ENCODE measurements around the gene MGA.

The MGA gene

DNA sequence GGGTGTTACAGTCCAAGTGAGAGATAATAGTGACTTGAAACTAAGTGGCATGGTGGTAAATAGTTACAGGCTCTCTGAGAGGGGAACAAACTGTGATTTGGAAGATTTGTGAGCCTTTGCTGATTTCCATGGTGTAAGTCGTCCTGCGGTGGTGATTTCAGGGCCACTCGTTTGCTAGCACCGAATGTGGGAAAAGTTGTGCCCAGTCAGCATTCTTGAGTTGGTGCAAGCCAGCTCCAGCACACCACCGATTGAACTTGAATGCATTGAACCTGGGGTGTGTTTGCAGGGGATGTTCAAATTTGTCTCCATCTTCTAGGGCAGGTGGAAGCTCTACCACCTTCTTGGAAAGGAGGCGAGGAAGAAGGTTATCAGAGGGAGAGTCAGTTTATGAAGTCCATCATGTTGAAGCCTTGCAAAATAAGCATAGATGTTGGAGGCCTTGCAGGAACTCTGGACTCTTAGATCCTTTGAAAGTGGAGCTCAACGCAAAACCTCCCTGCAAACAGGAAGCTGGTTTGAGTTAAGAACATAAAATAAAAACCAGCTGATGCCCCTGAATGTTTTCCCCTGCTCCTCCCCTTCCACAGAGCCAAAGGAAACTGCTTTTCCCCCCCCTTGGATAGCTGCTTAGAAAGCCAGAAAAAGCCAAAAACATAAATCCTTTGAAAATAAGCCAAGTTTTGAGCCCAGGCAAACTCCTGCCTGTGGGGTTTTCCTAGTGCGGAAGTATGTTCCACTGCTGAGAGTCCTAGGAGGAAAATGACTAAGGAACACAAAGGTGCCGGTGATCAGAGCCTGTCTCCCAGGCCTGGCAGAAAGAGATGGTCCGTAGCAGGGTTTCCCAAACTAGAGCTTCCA lies 136.0 kb downstream of the MGA start:
- DNase-seq, result no peak
- H3K27me3 ChIP-seq (ENCODE audit: insufficient read depth, low read depth, severe bottlenecking), result no peaks in the 10 kb centered on the region
- H3K9me3 ChIP-seq (ENCODE audit: severe bottlenecking), result no peaks in the 10 kb centered on the region
- H3K4me3 ChIP-seq (ENCODE audit: low read depth, low read length), result no peak overlapping the region
- no peak overlapping the region for H3K27ac ChIP-seq
- no peaks in the 10 kb centered on the region for H3K36me3 ChIP-seq
- TF ChIP-seq CTCF (IDR thresholded peaks at IDR 0.05; ENCODE audit: low read depth, low read length), result no peak

DNA sequence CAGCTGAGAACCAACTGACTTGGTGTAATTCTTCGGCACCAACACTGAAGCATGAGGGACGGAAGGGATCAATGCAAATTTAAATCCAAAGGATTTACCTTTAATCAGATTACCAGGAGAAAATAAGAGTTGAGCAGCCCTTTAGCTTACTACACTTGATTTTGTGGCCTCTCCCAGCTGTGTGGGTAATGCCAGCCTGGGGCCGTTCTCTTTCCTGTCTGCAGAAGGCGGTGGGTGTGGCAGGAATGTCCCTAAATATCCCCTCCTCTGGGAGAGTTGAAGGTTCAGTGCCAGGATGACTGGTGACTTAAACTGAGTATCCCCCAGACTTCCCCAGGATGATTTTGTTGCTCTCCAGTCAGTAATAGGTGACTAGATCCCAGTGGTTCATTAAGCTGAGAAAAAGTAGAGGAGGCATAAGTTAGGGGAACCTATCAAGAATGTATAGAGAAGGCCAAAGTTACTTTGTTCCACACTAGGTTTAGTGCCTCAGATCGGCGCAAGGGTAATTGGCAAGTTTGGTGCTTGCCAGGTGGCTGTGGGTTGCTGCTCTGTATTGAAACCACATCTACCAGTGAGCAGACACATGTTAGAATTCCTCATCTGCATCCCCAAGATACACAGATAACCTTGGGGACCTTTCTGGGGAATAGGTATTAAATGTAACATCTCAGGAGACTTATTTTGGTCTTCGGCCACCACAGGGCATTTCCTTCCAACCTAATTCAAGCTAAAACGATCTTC lies 137.2 kb downstream of the MGA start:
- Histone ChIP-seq H3K27me3 (ENCODE audit: insufficient read depth, low read depth, severe bottlenecking) (no peaks in the 10 kb centered on the region), H3K27ac (no peak overlapping the region), H3K36me3 (no peaks in the 10 kb centered on the region), H3K9me3 (ENCODE audit: severe bottlenecking) (no peaks in the 10 kb centered on the region), H3K4me3 (ENCODE audit: low read depth, low read length) (no peak overlapping the region)
- DNase-seq, result peak; percentile 56
- no peak for TF ChIP-seq CTCF (IDR thresholded peaks at IDR 0.05; ENCODE audit: low read depth, low read length)

- TF ChIP-seq CTCF (IDR thresholded peaks at IDR 0.05; ENCODE audit: low read depth, low read length), result no peak
- H3K4me3 ChIP-seq (ENCODE audit: low read depth, low read length), result no peak overlapping the region
- DNase-seq, result no peak
- no peaks in the 10 kb centered on the region for H3K27me3 ChIP-seq (ENCODE audit: insufficient read depth, low read depth, severe bottlenecking)
- no peaks in the 10 kb centered on the region for H3K9me3 ChIP-seq (ENCODE audit: severe bottlenecking)
- no peak overlapping the region for H3K27ac ChIP-seq
- no peaks in the 10 kb centered on the region for H3K36me3 ChIP-seq
Measured at GRCh38 chr15:41798607-41799487, 138.6 kb downstream of the MGA start.

- H3K9me3 ChIP-seq (ENCODE audit: severe bottlenecking), result no peaks in the 10 kb centered on the region
- H3K36me3 ChIP-seq, result no peaks in the 10 kb centered on the region
- H3K27ac ChIP-seq, result no peak overlapping the region
- TF ChIP-seq CTCF (IDR thresholded peaks at IDR 0.05; ENCODE audit: low read depth, low read length), result no peak
- H3K4me3 ChIP-seq (ENCODE audit: low read depth, low read length), result no peak overlapping the region
- no peak for DNase-seq
- no peaks in the 10 kb centered on the region for H3K27me3 ChIP-seq (ENCODE audit: insufficient read depth, low read depth, severe bottlenecking)
Measured at GRCh38 chr15:41799488-41799805, 139.2 kb downstream of the MGA start.

DNA sequence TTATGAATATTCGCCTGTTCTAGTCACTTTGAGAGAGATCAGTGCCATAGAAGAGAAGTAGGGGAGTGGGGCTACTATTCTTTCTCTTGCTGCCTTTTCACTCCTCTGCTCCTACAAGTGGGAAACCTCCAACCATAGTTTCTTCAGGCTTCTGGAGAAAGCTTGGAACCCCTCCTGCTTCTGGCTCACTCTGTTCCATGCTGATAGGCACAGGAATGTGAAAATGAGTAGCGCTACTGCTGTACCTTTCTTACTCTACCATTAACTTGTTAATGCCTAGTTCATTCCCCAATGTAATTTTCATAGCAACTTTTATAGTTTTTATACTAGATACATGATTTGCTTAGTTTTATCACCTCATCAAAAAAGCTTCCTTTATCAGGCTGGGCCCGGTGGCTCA lies 141.0 kb downstream of the MGA start:
- TF ChIP-seq CTCF (IDR thresholded peaks at IDR 0.05; ENCODE audit: low read depth, low read length), result no peak
- Histone ChIP-seq H3K9me3 (ENCODE audit: severe bottlenecking) (no peaks in the 10 kb centered on the region), H3K27ac (no peak overlapping the region), H3K36me3 (no peaks in the 10 kb centered on the region), H3K4me3 (ENCODE audit: low read depth, low read length) (no peak overlapping the region), H3K27me3 (ENCODE audit: insufficient read depth, low read depth, severe bottlenecking) (no peaks in the 10 kb centered on the region)
- no peak for DNase-seq

Measured in WERI-Rb-1 (cell line).